ENCODE results near the gene KDM4C. TPM values are rescaled to one million over a fixed set of nuclear protein-coding genes. Genes with fewer than 3 reads are reported as not detected.

KDM4C gene
- total and polyA plus RNA-seq, 2 experiments from 2014 or later, result 14.3 to 20.6 TPM

GRCh38 chr9:6782345-6782744 is 24.6 kb downstream of the KDM4C start:
- no peak for DNase-seq
- Histone ChIP-seq H3K9me2 (ENCODE audit: insufficient read depth) (no peaks in the 10 kb centered on the region), H3K36me3 (ENCODE audit: low read depth) (no peaks in the 10 kb centered on the region), H3K4me2 (ENCODE audit: unreplicated experiment) (no peak overlapping the region), H3K9me3 (ENCODE audit: low read depth) (no peaks in the 10 kb centered on the region), H3F3A (ENCODE audit: insufficient read depth) (0 out of 2 replicates have a peak, but pooled peaks cover 3% of the 10 kb centered on the region), H2AFZ (no peak overlapping the region), H3K9ac (no peak overlapping the region), H4K20me1 (ENCODE audit: insufficient read depth) (peaks cover 15% of the 10 kb centered on the region; the same call in 1 of the 2 replicates), H3K4me1 (ENCODE audit: insufficient read depth) (peaks cover 22% of the 10 kb centered on the region), H3K27ac (no peak overlapping the region), H3K27me3 (replicated peaks; ENCODE audit: insufficient read depth) (no peaks in the 10 kb centered on the region), H3K4me3 (no peak overlapping the region), H3K79me2 (ENCODE audit: insufficient read depth) (peaks cover 99% of the 10 kb centered on the region)
- TF ChIP-seq EZH2phosphoT487 (IDR thresholded peaks at IDR 0.05; ENCODE audit: insufficient read depth, low read depth) (no peak), EZH2 (IDR thresholded peaks at IDR 0.05; ENCODE audit: insufficient read depth, poor library complexity, severe bottlenecking) (no peak)
- in situ Hi-C loops (cut with MboI), result no loop called here
- WGBS, 2 experiments (ENCODE audit: low coverage in 1 of 2, low lambda C conversion rate in 2 of 2, missing lambda C conversion rate in 2 of 2), result 97 to 100% methylated on average over 6 of the region's 6 CpGs

- Histone ChIP-seq H3K27ac (no peak overlapping the region), H3K4me2 (ENCODE audit: unreplicated experiment) (no peak overlapping the region), H4K20me1 (ENCODE audit: insufficient read depth) (peaks cover 19% of the 10 kb centered on the region; the same call in 1 of the 2 replicates), H2AFZ (no peak overlapping the region), H3K4me1 (ENCODE audit: insufficient read depth) (peaks cover 29% of the 10 kb centered on the region), H3K9me2 (ENCODE audit: insufficient read depth) (no peaks in the 10 kb centered on the region), H3K36me3 (ENCODE audit: low read depth) (no peaks in the 10 kb centered on the region), H3K27me3 (replicated peaks; ENCODE audit: insufficient read depth) (no peaks in the 10 kb centered on the region), H3K9ac (no peak overlapping the region), H3K4me3 (no peak overlapping the region), H3F3A (ENCODE audit: insufficient read depth) (peaks cover 10% of the 10 kb centered on the region), H3K9me3 (ENCODE audit: low read depth) (no peaks in the 10 kb centered on the region), H3K79me2 (ENCODE audit: insufficient read depth) (peaks cover 99% of the 10 kb centered on the region)
- DNase-seq, result no peak
- TF ChIP-seq EZH2phosphoT487 (IDR thresholded peaks at IDR 0.05; ENCODE audit: insufficient read depth, low read depth) (no peak), EZH2 (IDR thresholded peaks at IDR 0.05; ENCODE audit: insufficient read depth, poor library complexity, severe bottlenecking) (no peak)
- 83 to 93% methylated on average over 3 of the region's 3 CpGs for WGBS, 2 experiments (ENCODE audit: low coverage in 1 of 2, low lambda C conversion rate in 2 of 2, missing lambda C conversion rate in 2 of 2)
- in situ Hi-C loops (cut with MboI), result no loop called here
Measured at GRCh38 chr9:6782981-6783380, 25.2 kb downstream of the KDM4C start.

- 47 to 63% methylated on average over 1 of the region's 1 CpG for WGBS, 2 experiments (ENCODE audit: low coverage in 1 of 2, low lambda C conversion rate in 2 of 2, missing lambda C conversion rate in 2 of 2)
- DNase-seq, result no peak
- Histone ChIP-seq H3K4me3 (no peak overlapping the region), H4K20me1 (ENCODE audit: insufficient read depth) (peaks cover 26% of the 10 kb centered on the region; the same call in 1 of the 2 replicates), H3K4me2 (ENCODE audit: unreplicated experiment) (no peak overlapping the region), H3K9ac (no peak overlapping the region), H2AFZ (no peak overlapping the region), H3K27ac (no peak overlapping the region), H3F3A (ENCODE audit: insufficient read depth) (peaks cover 17% of the 10 kb centered on the region), H3K27me3 (replicated peaks; ENCODE audit: insufficient read depth) (no peaks in the 10 kb centered on the region), H3K79me2 (ENCODE audit: insufficient read depth) (peaks cover 97% of the 10 kb centered on the region), H3K9me2 (ENCODE audit: insufficient read depth) (no peaks in the 10 kb centered on the region), H3K9me3 (ENCODE audit: low read depth) (no peaks in the 10 kb centered on the region), H3K36me3 (ENCODE audit: low read depth) (no peaks in the 10 kb centered on the region), H3K4me1 (ENCODE audit: insufficient read depth) (peaks cover 36% of the 10 kb centered on the region)
- in situ Hi-C loops (cut with MboI), result no loop called here
- TF ChIP-seq EZH2 (IDR thresholded peaks at IDR 0.05; ENCODE audit: insufficient read depth, poor library complexity, severe bottlenecking) (no peak), EZH2phosphoT487 (IDR thresholded peaks at IDR 0.05; ENCODE audit: insufficient read depth, low read depth) (no peak)
Measured at GRCh38 chr9:6783753-6784152, 26.0 kb downstream of the KDM4C start.

- Histone ChIP-seq H3K27me3 (replicated peaks; ENCODE audit: insufficient read depth) (no peaks in the 10 kb centered on the region), H3K4me2 (ENCODE audit: unreplicated experiment) (no peak overlapping the region), H3K79me2 (ENCODE audit: insufficient read depth) (peaks cover 96% of the 10 kb centered on the region), H3K9me3 (ENCODE audit: low read depth) (no peaks in the 10 kb centered on the region), H3K4me3 (no peak overlapping the region), H3F3A (ENCODE audit: insufficient read depth) (peaks cover 18% of the 10 kb centered on the region), H3K9ac (no peak overlapping the region), H3K4me1 (ENCODE audit: insufficient read depth) (peaks cover 24% of the 10 kb centered on the region), H3K27ac (no peak overlapping the region), H3K36me3 (ENCODE audit: low read depth) (no peaks in the 10 kb centered on the region), H4K20me1 (ENCODE audit: insufficient read depth) (peaks cover 20% of the 10 kb centered on the region; the same call in 1 of the 2 replicates), H2AFZ (no peak overlapping the region), H3K9me2 (ENCODE audit: insufficient read depth) (no peaks in the 10 kb centered on the region)
- no peak for TF ChIP-seq EZH2 (IDR thresholded peaks at IDR 0.05; ENCODE audit: insufficient read depth, poor library complexity, severe bottlenecking)
- TF ChIP-seq EZH2phosphoT487 (IDR thresholded peaks at IDR 0.05; ENCODE audit: insufficient read depth, low read depth), result no peak
- in situ Hi-C loops (cut with MboI), result no loop called here
- 95 to 100% methylated on average over 1 of the region's 1 CpG for WGBS, 2 experiments (ENCODE audit: low coverage in 1 of 2, low lambda C conversion rate in 2 of 2, missing lambda C conversion rate in 2 of 2)
- DNase-seq, result no peak
Measured at GRCh38 chr9:6785682-6786081, 27.9 kb downstream of the KDM4C start.
